ENCODE data around the gene TMEM86A.

DNA sequence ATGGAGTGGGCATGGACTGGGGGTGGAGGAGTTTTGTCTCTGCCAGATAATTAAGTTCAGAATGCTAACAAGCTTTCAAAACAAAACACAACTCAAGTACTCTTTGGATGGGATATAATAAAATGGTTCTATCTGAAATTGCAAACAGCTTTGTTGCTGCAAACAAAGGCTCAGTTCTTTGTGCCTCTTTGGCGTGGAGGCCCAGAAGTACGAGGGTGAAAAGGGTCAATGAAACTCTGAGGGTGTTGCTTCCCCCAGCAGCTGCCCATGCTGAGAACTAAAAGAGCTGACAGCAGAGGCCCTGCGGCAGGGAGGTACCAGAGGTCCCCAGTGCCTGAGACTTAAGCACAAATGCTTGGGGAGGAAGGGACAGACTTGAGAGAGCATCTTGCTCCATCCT lies 53.9 kb downstream of the TMEM86A start:
- TF ChIP-seq, protein P1, sequence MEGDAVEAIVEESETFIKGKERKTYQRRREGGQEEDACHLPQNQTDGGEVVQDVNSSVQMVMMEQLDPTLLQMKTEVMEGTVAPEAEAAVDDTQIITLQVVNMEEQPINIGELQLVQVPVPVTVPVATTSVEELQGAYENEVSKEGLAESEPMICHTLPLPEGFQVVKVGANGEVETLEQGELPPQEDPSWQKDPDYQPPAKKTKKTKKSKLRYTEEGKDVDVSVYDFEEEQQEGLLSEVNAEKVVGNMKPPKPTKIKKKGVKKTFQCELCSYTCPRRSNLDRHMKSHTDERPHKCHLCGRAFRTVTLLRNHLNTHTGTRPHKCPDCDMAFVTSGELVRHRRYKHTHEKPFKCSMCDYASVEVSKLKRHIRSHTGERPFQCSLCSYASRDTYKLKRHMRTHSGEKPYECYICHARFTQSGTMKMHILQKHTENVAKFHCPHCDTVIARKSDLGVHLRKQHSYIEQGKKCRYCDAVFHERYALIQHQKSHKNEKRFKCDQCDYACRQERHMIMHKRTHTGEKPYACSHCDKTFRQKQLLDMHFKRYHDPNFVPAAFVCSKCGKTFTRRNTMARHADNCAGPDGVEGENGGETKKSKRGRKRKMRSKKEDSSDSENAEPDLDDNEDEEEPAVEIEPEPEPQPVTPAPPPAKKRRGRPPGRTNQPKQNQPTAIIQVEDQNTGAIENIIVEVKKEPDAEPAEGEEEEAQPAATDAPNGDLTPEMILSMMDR (IDR thresholded peaks at IDR 0.05; ENCODE audit: low read length), result no peak
- TF ChIP-seq EZH2 (IDR thresholded peaks at IDR 0.05; ENCODE audit: borderline replicate concordance, low read length), result no peak
